CD4-positive, alpha-beta T cell treated with Interleukin-17A for 4 hours (primary cell): ENCODE measurements around the gene BASP1.
"Not testable (repeated sequence)": the region's sequence is repeated elsewhere in the genome, so short reads cannot be mapped to it uniquely, and the experiment has no call there.

Experiments
- DNase-seq: peaks from one replicate; pipeline ENCODE4 v3.0.0-alpha.2; 2020; ENCODE audit warnings: mixed read lengths

The BASP1 gene, protein sequence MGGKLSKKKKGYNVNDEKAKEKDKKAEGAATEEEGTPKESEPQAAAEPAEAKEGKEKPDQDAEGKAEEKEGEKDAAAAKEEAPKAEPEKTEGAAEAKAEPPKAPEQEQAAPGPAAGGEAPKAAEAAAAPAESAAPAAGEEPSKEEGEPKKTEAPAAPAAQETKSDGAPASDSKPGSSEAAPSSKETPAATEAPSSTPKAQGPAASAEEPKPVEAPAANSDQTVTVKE

DNA sequence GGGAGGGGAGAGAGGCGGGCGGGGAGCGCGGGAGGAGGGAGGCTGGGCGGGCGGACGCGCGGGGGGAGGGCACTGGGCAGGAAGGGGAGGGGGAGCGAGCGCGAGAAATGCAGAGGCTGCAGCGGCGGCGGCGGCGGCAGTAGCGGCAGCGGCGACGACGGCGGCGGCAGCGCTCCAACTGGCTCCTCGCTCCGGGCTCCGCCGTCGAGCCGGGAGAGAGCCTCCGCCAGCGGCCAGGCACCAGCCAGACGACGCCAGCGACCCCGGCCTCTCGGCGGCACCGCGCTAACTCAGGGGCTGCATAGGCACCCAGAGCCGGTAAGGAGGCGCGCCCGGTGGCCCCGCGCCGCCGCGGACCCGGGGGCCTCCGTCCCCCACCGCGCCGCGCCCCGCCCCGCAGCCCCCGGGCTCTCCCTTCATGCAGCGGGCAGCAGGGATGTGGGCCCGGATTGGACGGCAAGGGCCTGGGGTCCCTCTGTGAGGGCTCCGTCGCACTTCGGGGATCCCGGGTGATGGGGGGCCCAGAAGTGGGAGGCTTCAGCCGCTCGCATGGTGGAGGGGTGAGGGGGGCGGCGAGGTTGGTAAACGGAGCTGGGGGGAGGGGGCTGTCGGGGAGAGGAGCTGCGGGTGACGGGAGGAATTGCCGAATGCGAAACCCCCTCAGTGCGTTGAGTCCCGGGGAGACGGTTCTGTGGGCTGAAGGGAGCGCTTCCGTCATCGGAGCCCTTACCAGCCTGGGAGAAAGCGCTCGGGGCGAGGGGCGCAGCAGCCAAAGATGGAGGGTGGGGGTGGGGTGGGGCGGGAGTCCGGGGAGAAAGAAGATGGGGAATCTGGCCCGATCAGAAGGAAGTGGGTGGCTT is at the start of gene BASP1:
Gene BASP1, plus strand, starts transcription at position 139 of the 860 bp plus-strand sequence. CDS start 57,586 bp downstream, outside the sequence.
- DNase-seq = peak; percentile 65

DNA sequence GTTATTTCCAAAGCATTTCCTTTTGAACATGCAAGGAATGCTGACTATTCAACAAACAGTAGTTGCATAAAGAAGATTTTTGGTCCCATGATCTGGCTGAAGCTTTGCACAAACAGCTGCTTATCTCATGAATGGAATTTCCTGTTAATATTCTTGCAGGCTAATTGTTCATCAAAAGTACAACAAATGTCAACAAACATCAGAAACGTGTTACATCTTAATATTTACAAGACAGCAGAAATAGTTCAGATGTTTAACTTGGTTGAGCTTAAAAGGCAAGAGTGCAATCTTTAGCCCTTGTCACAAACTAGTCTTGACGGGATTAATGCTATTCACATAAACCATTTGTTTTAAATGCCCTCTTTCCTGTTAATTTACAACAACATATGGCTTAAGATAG is 47.9 kb upstream of the BASP1 start:
- no peak for DNase-seq

DNA sequence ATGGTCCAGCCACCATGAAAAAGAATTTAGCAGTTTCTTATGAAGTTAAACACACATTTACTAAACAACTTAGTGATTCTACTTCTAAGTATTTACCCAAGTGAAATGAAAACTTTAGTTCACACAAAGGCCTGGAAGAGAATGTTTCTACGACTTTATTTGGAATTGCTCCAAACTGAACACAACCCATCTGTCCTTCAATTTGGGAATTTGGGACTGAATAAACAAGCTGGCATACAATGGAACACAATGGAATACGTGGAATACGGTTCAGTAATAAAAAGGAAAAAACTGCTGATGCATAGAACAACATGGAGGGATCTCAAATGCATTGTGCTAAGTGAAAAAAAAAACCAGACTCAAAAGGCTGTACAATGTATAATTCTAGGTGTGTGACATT is 44.6 kb upstream of the BASP1 start:
- DNase-seq = no peak

DNA sequence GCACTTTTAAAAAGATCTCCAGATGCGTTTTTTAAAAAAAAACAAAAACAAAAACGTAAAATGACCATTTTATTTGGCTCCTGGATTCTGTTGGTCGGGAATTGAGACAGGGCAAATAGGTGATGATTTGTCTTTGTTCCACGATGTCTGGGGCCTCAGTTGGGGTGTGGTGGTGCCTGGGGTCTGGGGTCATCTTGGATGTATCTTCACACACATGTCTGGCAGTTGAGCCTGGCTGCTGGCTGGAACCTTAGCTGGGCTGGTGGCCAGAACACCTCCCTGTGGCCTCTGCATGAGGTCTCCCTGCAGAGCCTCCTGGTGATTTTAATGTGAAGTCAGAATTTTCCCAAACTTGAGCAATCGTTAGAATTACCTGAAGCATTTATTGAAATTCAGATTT is 42.5 kb upstream of the BASP1 start:
- DNase-seq = no peak

DNA sequence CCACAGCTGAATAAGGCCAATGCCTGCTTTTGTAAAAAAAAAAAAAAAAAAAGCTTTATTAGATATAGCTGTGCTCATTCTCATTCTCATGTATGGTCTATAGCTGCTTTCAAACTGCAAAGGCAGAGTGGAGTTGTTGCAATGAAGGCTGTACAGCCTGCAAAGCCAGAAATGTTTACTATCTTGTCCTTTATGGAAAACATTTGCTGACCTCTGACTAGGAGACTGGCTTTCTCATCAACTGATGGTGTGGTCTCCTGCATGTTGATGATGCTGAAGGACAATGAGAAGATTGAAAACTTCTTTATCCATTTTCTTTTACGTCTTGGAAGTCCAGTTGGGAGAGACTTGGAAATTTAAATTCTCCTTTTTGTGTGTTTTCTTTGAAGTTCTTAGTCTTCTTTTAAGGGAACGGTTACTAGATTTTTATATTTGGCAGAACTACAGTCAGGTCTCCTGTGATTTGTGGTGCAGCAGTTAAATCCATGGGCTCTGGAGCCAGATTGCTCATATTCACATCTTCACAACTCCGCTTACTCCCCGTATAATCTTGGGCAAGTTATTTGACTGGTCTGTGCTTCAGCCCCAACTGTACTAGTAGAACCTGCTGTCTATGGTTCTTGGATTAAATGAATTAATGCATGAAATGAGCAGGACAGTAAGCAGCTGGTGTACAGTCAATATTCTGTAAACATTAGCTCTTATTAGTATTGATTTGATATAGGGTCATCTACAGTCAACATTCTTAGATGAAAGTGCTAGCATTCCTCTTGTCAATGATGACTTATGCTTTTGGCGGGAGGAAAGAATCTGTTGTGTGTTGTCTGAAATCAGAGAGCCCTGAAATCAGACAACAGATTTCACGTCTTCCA is 39.7 kb upstream of the BASP1 start:
- DNase-seq = no peak

DNA sequence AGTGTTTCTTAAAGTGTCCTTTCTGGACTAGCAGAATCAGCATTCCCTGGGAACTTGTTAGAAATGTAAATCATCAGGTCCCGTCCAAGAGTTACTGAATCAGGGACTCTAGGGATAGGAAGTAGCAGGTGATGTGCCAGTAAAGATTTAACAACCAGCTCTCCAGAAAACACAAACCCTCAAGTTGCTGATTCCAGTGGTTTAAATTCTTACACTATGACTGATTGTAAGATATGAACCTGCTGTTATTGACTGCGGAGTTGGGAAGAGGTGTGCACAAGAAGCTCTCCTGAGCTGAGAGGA is 39.1 kb upstream of the BASP1 start:
- DNase-seq = no peak

DNA sequence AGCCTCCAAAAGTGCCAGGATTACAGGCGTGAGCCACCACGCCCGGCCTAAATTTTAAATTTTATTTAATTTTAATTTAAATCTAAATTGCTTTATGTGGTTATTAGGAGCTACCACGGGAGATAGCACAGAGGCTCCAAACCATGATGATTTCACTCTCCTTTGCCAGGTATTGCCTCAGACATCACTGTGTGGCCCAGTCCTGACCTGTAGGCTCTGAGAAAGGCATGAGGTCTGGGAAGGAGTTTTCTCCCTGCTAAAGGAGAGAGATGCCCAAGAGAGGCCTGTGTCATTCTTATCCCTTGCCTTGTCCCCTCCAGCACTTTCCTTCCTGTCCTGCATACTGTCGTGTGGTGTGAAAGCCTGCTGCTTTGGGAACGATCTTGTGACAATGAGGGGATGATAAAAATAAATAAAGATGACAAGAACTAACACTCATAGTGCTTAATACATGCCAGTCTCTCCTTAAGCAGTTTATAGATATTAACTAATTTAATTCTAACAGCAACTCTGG is 37.0 kb upstream of the BASP1 start:
- no peak for DNase-seq

DNA sequence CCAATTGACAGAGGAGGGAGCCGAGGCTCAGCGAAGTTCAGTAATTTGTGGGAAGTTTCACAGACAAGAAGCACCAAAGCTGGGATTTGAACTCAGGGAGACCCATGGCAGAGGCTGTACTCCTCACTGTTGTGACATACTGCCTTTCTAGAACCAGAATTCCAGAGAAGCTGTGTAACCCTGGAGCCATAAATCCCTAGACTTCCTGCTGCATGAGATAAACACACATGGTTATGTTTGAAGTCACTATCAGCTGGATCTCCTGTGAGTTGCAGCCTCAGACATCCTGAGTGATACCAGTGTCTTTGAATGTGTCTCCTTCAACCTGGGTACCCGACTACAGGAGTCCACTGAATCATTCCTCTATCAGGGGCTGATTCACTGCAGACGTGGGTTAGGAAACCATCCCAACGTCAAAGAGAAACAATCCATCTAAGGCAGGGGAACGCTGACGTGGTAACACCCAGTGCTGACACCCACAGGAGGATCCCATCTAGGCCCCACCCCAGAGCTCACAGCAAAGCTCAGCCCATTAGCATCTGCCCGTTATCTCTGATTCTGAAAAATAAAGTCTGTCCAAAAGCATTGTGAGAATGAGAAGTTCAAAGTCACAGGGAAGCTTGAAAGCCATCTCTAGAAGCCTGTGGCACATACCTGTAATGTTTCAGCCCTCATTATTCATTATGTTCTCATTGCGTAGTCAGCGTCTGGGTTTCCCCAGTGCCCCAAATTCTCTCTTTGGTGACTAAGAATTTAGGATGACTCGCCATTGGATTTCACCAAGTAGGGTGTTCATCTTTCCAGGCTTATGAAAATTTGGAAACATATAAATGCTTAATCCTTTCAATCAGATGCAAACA is 36.3 kb upstream of the BASP1 start:
- DNase-seq = no peak

DNA sequence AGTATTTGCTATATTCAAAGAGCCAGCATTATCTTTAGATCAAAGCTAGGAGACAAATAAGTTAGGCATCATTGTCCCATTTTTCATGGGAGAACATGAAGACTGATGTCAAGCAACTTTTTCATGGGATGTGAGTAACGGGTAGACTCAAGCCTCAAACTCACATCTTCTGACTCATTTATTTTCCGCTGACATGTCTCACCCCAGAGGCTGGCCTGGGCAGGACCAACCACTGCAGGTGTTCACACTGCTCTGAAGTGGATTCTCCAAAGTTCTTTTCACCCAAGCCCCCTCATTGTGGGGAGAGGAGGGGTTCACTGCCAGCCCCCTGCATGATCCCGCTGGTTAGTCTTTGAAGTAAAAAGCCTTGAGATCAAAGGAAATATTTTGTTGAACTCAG is 34.9 kb upstream of the BASP1 start:
- DNase-seq = no peak

DNA sequence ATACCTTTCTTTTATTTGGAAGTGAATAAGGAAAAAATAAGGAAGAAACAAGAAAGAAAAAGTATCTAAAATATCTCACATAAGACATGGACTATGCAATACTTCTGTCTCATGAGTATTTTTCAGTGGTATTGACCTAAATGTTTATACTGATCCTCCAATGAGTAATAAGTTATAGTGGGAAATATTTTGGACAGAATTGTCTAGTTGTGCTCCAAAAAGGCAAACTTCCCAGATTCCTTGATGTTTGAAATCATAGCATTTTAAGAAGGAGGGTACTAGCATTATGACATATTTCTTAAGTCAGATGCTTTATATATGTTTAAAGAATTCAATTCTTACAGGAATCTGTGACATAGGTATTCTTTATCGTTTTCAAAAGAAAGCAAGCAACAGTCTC is 34.5 kb upstream of the BASP1 start:
- no peak for DNase-seq

DNA sequence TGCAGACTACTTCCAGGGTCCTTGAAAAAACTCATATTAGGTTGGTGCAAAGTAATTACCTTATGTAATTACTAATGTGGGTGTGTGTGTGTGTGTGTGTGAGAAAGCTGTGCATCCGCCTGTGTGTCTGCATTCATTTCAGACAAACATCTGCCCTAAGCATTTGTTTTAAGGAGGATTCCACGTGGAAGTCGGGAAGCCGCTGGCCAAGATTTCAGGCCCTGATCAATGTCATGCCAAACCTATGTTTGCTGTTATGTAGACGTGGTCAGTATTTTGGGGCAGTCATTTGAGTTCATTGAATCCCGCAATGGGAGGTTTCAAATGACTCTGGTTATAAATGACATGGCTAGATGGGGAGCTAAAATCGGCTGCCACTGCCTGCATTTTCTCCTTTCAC is 33.6 kb upstream of the BASP1 start:
- DNase-seq = no peak

DNA sequence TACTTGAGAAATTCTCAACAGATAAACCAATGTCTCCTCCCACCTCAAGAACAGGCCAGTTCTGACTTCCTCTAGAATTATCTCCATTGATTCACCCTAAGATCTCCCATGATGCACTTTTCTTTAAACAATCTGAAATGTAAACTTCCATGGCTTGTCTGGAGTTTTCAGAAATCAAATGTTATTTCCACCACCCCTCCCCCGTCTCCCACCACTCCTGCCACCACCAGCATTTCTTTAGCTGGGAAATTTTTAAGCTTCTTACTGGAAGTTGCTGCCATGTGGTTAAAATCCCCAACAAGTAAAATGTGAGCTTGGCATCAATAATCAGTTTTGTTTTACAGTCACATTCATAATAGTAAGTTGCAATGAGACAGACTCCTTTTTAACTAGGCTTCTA is 32.8 kb upstream of the BASP1 start:
- no peak for DNase-seq

DNA sequence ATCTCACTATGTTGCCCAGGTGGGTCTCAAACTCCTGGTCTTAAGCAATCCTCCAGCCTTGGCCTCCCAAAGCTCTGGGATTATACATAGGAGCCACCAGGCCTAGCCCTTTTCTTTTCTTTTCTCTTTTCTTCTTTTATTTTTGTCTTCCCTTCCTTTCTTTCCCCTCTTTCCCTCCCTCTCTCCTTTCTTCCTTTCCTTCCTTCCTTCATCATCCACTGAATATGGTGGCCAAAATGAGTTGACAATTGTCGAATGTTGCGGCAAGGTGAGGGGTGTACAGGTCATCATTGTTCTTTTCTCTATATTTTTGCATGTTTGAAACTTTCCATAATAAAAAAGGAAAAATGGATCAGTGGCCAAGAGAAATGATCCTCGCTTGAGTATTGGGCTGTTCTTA is 32.1 kb upstream of the BASP1 start:
- DNase-seq = no peak

DNA sequence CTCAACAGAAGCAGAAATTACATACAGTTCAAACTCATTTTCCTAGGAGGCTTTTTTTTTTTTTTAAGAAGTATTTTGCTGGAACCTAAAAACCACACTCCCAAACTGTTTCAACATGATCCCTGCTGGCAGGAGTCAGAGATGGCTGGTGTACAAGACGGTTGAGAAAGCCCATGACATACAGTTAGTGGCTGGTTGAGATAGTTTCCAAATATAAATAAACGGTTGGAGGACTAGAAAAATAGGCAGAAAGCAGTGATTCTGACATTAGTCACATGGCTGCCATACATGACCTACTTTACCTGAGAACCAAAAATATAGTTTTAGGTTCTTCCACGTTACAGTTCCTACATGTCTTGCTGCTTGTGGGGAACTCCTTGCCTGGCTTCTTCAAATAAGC is 31.7 kb upstream of the BASP1 start:
- DNase-seq = no peak

DNA sequence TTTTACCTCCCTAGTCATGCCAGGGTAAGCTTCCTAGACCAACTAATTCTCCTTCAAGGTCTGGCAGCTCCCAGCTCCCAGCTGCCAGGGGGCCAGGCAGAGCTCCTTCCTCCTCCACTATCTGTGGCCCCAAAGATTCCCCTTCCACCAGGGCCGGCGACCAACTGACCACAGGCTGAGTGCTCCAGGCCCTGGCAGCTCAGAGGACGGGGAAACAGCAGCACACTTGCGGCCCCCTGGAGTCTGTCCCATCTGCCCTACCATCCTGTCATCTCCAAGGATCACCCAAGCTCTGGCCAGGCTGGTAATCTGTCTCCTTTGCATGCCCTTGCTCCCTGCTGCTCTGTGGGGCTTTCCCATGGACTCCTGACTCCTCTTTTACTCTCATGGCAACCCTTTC is 31.2 kb upstream of the BASP1 start:
- DNase-seq = no peak

DNA sequence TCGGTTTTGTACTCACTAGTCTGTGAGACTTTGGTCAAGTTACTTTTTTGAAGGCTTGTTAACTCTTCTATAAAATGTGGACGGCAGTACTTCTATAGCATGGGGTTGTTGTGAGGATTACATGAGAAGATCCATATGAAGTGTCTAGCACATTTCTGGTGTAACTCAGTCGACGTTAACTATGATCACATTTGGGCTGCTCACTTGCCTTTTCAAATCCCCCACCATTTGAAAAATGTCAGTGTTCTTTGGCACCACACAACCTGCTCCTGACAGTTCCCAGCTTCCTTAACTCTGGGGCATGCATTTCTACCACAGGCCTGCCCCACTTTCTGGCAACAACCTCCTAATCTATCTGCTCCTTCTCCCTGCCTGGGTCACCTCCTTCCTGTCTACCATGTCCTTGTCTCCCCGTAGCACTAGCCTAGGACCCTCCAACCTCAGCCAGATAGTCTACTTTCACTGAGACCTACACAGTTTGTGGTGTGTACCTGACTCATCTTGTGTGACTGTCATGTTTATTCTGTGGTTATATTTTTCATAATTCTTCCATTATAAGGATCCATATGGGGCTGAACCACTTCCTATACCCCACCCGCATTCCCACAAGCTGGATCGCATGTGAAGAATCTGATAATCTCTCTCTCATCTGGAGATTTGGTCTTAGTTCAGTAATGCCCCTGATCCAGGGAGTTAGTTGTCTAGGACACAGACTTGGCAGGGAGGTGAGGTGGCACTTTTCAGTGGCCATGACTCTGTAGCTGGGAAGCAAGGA is 30.2 kb upstream of the BASP1 start:
- DNase-seq = no peak

DNA sequence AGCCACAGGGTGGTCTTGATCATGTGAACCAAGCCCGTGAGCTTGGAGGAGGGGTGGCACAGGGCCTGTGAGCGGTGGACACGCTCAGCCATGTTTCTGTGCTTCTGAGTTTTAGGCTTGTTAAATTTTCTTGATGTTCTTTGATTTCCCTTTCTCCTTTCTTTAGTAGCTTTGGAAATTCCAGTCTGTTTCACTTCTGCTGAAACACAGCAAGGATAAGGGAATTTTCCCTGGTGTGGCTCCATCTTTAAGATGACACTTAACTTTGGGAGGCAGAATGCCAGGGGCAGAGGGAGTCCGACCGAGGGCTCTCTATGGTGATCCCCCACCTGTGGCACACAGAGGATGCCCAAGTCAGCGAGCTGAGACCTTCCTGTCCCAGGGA is 29.7 kb upstream of the BASP1 start:
- no peak for DNase-seq

DNA sequence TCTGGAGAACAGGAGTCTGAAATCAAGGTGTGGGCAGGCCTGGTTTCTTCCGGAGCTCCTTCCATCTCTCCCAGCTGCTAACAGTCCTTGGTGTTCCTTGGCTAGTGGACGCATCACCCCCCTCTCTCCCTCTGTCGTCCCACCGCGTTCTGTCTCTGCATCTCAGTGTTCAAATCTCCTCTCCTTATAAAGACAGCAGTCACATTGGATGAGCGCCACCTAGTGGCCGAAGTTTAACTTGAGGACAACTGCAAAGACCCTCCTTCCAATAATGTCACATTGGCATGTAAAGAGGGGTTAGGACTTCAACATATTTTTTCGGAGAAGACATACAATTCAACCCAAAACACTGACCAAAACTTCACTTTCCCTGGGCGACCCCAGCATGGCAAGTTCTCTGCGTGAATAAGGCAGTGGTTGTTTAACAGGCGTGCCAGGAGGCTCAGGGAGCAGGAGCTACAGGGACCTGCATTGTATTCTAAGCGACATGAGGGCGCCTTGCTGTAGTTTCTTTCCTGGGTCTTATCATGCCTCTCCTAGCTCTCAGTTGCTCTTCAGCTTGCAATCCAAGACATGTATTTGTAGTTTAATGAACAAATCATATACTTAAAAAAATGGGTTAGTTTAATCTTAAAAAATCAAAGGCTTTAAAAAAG is 27.9 kb upstream of the BASP1 start:
- DNase-seq = peak; percentile 69

DNA sequence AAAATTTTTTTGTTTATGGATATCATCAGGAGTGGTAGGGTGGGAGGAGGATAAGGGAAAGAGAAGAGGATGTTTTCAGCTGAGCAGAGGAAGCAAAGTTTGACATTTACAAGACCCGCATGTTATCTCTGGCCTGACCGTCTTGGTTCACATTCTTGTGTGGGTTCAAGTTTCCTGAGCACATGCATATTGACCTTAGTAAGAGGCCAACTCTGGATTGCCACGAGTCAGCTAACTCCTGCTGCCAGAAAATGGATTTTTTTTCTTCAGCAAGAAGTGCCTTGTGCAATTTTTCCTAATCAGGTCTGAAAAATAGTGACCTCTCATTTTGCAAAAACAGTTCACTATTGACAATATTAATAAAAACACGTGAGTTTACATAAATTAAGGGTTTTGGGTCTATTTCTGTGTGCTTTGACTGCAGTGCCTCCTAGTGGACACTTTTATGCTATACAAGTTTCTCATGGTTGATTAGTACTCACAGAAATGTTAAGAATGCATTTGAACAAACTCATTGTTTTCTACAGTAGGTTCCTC is 27.1 kb upstream of the BASP1 start:
- DNase-seq = no peak

DNA sequence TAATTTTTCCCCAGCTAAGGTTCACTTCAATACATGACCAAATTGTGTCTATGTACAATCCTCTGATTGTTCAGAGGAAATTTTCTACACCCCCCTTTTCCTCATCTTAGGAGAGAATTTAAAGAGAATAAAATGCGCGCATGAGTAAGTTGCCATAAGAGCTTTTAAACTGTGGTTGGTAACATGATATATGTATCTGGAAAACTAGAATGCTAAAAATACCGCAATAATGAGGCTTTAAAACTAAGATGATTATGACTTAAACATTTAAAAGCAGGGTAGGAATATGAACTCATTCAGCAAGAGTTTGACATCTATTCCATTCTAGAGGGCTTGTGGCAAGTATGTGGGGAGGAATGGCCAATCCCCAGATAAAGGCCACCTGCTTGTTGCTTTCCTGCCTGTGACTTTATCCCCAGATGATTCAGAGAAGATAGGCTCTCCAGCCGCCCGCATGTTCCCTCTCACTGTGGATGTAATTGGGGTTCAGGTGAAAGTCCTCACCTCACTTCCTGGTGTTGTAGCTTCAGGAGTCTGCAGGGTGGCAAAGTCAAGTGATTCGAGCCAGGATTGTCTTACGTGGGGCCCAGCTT is 26.5 kb upstream of the BASP1 start:
- no peak for DNase-seq

DNA sequence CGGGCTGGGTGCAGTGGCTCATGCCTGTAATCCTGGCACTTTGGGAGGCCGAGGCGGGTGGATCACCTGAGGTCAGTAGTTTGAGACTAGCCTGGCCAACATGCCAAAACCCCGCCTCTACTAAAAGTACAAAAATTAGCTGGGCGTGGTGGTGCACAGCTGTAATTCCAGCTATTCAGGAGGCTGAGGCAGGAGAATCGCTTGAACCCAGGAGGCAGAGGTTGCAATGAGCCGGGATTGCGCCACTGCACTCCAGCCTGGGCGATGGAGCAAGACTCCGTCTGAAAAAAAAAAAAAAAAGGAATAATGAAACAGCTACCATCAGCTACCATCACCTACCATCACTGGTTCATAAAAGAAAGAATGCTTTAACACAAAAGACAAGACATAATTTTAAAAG is 25.9 kb upstream of the BASP1 start:
- not testable (repeated sequence) for DNase-seq
